Spleen (tissue), 7 donors: Measurements from ENCODE around the gene IDH1.

Experiments
- POLR2AphosphoS5 ChIP-seq, 3 donors: sonication (generic); formaldehyde crosslinking; IDR thresholded peaks; one replicate each; pipeline ENCODE4 v1.5.1; 2017; ENCODE audit warnings: antibody characterized with exemption in 3 of 3
- TF ChIP-seq, protein P1 (sequence below), 11 experiments: fragments of 200-600 bp in 7 of 11; fragments of 450-650 bp in 4 of 11; sonication (generic) in 4 of 11; IDR thresholded peaks in 8 of 11; conservative IDR thresholded peaks in 3 of 11; 1 replicate in 7 of 11; 2 replicates in 4 of 11; pipeline versions ENCODE4 v1.4.0 to v1.8.0; 2016 to 2021; ENCODE audit warnings: antibody characterized with exemption in 11 of 11, inconsistent platforms in 4 of 11, mild to moderate bottlenecking in 1 of 11
- donor health status: DM: no; HTN: no; CAD: no; lungs with moderate emphysema.
- donor health status: DM: no; HTN: no; CAD: no.
- donor health status: DM: no; HTN: no; CAD: no.

DNA sequence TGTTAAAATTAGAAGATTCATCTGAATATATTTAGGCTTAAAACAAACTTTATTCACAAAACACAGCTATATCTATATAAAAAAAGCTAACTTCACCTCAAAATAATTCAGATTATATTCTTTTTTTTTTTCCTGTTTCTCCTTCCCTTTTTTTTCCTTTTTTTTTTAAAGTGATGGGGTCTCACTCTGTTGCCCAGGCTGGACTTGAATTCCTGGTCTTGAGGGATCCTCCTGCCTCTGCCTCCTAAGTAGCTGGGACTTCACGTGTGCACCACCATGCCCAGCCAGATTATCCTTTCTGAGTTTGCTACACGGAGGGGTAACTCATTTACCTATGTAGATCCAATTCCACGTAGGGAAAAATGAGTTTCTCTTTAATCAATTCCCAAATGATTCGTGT is 3.8 kb downstream of the IDH1 start:
- no peak for TF ChIP-seq POLR2AphosphoS5 (IDR thresholded peaks at IDR 0.05)
- TF ChIP-seq, protein P1, sequence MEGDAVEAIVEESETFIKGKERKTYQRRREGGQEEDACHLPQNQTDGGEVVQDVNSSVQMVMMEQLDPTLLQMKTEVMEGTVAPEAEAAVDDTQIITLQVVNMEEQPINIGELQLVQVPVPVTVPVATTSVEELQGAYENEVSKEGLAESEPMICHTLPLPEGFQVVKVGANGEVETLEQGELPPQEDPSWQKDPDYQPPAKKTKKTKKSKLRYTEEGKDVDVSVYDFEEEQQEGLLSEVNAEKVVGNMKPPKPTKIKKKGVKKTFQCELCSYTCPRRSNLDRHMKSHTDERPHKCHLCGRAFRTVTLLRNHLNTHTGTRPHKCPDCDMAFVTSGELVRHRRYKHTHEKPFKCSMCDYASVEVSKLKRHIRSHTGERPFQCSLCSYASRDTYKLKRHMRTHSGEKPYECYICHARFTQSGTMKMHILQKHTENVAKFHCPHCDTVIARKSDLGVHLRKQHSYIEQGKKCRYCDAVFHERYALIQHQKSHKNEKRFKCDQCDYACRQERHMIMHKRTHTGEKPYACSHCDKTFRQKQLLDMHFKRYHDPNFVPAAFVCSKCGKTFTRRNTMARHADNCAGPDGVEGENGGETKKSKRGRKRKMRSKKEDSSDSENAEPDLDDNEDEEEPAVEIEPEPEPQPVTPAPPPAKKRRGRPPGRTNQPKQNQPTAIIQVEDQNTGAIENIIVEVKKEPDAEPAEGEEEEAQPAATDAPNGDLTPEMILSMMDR (IDR thresholded peaks at IDR 0.05 in 8 of 11, conservative IDR thresholded peaks at IDR 0.05 in 3 of 11) = no peak
